HG02623 (cell line): Measurements from ENCODE around the gene GPR107.

Experiments
- ATAC-seq: cut with Tn5 transposase; IDR thresholded peaks from one replicate; pipeline ENCODE4 v1.9.1; 2021; ENCODE audit warnings: moderate library complexity; ENCODE audit not compliant: unreplicated experiment

The GPR107 gene

DNA sequence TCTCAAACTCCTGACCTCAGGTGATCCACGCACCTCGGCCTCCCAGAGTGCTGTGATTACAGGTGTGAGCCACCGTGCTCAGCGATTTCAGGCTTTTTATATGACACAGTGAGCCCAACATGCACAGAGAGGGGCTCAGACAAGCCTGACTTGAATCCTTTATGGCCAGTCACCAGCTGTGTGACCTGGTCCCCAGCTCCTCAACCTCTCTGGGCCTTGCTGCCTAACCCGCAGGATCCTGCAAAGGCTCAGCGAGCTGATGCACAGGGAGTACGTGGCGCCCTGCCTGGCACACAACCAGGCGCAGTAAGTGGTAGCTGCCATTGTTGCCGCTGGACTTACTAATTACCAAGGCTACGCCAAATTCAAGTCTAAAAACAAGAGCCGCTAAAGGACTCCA lies 101.9 kb downstream of the GPR107 start:
- ATAC-seq = no peak

DNA sequence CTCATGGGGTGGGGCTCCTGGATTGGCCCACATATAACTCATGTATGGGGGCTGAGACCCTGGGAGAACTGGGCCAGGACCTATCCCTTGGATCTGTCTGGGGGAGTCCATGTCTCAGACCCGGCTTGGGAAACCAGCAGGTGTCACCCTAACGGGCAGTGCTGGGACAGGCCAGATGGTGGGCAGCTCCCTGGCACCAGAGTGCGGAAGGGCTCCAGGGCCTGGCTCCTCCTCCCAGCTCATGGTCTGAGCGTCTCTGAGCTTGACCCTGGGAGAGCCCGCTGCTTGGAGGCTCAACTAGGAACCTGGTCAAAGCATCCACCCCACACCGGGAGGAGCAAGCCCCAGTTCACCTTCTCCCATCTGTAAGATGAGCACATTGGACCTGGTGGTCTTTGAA lies 103.0 kb downstream of the GPR107 start:
- no peak for ATAC-seq

DNA sequence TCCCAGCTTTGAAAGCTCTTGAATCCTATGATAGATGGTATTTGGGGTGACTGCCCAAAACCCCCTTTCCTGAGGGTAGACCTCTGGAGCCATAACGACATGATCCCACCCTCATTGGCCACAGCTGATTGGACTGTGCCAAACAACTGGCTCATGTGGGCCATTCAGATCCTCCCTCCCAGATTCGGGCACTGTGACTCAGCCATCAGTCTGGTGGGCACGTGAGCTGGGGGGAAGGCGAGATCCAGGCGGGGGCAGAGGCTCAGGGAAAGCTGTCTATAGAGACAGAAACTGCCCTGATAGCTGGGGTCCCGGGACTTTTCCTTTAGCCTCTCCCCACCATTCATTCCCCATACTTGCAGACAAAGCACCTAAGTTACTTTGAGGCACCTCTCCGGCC lies 103.4 kb downstream of the GPR107 start:
- no peak for ATAC-seq

DNA sequence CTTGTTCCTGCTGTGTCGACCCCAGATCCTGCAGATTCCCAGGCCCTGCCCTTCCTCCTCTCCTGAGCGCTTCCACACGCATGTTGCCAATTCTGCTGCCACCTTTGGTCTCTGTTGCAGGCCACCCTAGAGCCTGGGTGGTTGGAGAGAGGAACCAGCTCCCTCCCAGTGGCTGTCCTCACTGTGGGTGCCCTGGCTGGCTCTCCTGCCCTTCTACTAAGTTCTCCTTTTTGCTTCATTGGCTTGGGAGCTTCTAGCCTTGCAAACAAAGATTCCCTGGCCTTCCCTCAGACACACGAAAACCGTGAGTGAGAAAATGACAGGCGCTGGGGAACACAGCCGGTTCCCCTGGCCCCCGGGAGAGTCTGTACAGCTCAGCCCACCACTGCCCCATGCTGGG lies 104.3 kb downstream of the GPR107 start:
- ATAC-seq = no peak

DNA sequence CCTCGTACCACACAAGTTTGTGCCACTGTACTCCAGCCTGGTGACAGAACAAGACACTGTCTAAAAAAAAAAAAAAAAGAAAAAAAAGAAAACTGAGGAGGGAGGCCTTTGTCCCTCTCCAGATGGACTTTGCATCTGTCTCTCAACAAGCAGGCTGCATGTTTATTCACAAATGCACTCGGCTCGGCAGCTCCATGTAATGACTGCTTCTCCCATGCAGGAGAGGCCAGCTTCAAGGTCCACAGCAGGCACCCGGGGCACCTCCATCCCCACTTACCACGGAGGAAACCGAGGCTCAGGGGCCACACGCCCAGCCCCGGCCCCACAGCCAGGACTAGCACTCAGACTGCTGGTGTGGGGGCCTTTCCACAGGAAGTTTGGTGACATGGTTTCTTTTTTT lies 105.4 kb downstream of the GPR107 start:
- no peak for ATAC-seq

DNA sequence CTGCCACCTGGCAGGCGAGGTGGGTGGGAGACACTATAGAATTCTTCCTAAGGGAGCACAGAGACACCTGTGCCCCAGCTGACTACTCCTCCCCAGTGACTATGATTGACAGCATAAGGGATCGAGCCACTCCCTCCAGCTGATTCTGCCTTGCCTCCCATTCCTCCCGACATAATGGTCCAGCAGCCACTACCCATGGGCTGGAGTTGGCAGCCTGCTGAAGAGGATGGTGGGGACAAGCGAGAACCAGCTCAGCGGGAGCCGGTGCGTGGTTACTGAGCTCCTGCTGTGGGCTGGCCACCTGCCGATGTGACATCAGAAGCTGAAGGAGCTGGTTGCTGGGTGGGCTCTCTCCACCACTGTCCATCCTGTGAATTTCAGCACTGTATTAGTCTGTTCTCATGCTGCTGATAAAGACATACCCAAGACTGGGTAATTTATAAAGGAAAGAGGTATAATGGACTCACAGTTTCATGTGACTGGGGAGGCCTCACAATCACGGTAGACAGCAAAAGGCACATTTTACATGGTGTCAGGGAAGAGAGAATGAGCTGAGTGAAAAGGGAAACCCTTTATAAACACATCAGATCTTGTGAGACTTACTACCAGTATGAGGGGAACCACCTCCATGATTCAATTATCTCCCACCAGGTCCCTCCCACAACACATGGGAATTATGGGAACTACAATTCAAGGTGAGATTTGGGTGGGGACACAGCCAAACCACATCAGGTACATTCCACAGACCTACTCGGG lies 106.4 kb downstream of the GPR107 start:
- no peak for ATAC-seq

DNA sequence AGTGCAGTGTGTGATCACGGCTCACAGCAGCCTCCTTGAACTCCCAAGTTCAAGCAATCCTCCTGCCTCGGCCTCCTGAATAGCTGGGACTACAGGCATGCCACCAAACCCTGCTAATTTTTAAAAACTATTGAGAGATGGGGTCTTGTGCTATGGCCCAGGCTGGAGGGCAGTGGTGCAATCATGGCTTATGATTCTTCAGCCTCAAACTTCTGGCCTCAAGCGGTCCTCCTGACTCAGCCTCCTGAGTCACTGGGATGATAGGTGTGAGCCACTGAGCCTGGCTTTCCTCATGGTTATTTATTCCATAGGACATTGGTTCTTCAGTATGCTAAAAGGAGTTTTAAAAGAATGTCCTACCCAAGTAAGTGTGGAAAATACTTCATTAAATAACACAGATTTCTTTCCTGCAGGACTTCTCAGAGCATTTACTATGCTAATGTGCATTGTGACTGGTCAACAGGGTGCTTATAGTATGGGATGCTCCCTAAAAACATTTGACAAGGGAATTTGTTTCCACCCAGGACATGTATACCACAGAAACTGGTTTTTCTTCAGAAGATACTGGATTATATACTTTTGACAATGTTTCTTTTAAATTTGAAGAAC lies 107.3 kb downstream of the GPR107 start:
- ATAC-seq = no peak

DNA sequence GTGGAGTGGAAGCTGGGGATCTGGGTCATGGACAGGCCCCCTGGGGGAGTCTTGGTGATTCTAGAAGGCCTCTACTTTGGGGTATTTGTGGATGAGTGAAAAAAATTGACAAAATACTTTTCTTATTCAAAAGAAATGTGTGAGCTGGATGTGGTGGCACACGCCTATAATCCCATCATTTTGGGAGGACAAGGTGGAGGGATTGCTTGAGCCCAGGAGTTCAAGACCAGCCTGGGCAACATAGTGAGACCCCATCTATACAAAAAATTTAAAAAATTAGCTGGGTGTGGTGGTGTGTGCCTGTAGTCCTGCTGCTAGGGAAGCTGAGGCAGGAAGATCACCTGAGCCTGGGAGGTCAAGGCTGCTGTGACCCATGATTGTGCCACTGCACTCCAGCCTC lies 111.9 kb downstream of the GPR107 start:
- no peak for ATAC-seq

DNA sequence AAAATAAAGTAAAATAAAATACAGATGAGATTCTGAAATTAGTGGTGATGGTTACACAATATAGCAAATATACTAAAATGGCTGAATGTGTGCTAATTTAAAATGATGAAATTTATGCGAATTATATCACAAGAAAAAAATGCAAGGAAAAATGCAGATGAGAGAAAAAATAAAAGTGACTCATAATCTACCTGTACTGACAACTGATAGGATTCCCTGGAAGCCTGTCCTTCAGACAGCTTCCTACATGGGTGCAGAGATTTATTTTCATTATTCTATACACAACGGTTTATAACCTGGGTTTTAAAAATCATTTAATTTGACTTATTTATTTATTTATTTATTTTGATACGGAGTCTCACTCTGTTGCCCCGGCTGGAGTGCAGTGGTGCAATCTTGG lies 112.7 kb downstream of the GPR107 start:
- no peak for ATAC-seq

DNA sequence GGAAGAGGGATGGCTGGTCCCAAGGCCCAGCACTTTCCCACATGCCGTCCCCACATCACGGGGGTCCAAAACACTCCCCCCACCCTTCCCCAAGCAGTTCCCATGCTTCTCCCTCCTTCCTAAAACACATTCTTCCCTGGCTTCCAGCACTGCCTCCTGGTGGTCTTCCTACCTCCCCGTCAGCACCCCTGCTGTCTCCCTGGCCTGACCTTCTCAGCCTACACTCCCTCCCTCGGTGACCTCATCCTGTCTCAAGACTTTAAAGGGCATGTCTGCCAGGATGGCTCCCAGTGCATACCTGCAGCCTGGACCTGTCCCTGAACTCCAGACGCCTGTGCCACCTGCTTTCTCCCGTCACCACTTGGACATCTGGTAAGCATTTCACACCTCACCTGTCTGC lies 114.2 kb downstream of the GPR107 start:
- no peak for ATAC-seq

DNA sequence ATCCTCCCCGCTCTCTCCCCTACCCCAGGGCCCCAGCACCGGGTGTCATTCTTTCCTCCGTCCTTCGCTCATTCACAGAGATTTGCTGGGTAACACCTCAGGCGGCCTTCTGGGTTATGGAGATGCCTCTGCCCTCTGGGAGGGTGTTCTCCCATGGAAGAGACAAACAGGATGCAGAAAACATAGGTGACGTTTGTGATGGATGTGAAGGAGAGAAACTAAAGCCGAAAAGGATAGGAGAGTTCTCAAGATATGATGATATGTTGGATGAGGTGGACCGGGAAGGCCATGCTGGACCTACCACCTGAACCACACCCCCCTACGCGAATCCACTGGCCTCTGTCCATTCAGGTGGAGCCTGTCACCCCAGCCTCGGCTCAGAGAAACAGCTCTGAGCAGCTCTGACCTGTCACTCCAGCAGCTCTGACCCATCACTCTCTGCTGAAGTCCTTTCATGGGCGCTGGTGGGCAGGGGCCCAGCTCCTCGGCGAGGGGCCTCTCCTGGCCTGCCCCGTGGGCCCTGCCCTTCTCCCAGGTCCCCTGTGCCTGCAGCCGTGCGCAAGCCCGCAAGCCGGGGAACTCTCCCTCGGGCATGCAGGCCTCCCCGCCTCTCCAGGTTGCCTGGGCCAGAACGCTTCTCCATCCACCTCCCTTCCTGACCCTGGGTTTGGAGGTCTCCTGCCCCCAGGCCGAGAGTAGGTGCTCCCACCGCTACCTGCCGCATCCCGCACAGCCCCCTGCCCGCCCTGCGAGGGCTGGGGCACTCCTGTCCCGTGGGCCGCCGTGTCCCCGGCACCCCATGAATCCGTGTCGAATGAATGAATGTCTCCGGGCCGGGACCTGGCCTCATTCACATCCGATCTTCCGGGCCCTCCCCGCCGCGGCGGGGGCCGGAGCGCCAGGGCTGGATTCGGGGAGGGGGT lies 117.8 kb downstream of the GPR107 start:
- ATAC-seq = no peak

DNA sequence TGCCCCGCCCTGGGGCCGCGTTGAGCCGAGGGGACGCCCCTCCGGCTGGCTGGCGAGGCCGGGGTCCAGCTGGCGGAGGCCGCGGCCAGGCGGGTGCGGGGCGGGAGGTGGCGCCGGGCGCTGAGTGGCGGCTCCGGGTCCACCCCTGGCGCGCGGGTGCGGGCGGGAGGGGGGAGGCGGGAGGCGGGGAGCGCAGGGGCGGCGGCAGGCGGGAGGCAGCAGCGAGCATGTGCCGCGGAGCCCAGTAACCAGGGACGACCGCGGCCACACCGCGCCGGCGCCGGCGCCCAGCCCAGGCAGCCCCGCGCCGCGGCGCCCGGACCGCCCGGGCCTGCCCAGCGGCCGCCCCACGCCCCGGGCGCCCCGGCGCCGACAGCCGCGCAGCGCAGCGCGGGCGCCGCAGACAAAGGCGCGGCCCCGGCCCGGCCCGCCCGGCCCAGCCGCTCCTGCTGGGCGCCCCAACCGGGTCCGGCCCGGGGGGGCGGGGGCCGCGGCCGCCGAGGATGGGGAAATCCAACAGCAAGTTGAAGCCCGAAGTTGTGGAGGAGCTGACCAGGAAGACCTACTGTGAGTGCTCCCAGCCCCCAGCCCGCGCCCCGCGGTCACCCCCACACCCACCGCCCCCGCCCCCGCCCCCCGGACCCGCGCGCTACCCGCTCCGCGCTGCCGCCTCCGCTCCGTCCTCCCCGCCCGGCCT lies 118.6 kb downstream of the GPR107 start, which contains the start of gene NCS1:
Gene NCS1, plus strand, starts transcription at position 244 of the 697 bp plus-strand sequence. Its CDS starts 260 bp downstream, at position 504.
- no peak for ATAC-seq

DNA sequence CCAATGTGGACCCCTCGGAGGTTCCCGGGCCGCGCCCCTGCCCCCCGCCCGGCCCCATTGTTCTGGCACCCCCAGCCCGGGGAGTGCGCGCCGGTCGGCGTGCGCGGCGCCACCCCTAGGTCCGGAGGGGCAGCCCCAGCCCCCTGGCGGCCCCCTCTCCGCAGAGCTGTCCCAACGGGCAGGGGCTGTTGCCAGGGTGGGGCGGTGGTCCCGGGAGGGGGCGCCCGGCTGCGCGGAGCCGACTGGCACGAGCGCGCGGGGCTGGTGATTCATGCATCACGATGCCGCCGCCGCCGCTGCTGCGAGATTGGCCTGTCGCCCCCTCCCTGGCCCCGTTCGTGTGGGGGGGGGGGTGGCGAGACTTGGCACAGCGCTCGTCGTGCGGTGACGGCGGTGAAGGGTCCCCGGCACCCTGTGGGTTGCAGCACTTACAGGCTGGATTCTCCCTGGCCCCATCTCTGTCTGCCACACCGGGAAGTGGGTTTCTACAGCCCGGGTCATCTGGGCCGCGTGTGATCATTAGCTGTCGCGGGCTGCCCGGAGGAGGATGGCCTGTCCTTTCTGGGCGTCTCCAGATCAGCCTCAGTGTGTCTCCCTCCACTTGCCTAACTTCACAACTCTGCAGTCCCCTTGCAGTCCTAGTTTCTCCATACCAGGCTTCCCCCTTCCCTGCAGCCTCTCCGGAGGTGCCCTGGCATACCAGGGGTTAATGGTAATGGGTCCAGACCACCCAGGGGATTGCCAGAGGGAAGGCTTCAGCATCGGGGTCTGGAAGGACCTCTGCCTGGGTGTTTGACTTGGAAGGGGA lies 119.4 kb downstream of the GPR107 start:
- ATAC-seq = no peak

DNA sequence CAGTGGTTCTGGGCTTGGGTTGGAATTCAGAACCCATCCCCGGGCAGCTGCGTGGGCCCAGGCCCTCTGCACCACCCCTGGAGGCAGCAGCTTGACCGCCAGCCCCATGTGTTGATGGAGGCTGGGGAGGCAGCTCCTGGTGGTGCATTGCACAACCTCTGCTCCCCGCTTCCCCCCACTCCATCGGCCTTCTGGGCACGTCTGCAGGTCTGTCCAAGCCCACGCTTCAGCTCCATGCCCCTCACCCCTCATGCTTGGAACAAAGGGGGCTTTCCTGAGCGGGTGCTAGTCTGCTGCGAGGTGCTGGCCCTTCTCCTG lies 119.9 kb downstream of the GPR107 start:
- ATAC-seq = no peak

DNA sequence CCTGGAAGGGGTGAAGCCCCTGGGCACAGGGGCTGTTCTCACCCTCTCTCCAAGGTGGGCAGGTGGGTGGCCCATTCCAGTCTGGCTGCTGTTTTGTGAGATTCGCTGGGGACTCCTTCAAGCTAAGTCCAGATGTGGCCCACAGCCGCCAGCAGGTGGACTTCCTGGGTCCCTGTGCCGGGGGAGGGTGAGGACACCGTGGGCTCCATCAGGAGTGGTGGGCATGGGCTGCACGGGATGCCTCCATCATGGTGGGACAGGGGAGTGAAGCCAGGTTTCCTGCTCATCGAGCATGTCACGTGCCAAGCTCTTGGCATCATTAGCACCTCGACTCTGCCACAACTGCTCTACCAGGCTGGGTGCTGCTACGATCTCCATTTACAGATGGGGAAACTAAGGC lies 120.3 kb downstream of the GPR107 start:
- no peak for ATAC-seq

DNA sequence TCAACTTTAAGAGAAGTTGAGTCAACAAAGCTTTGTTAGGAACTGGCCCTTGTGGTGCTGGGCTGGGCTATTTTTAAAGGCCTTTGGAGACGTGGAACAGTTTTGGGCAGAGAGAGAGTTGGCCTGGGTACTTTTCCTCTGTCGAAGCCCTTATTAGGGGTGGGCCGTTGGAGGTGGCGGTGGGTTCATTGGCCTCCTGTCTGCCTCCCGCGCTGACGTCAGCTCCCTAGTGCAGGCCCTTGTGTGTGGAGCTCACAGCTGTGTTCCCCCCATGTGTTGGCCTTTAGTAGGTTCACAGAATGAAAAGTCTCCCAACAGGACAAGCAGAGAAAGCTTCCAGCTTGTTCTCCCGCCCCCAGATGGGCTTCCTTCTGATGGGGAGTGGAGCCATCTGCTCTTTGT lies 121.2 kb downstream of the GPR107 start:
- no peak for ATAC-seq

DNA sequence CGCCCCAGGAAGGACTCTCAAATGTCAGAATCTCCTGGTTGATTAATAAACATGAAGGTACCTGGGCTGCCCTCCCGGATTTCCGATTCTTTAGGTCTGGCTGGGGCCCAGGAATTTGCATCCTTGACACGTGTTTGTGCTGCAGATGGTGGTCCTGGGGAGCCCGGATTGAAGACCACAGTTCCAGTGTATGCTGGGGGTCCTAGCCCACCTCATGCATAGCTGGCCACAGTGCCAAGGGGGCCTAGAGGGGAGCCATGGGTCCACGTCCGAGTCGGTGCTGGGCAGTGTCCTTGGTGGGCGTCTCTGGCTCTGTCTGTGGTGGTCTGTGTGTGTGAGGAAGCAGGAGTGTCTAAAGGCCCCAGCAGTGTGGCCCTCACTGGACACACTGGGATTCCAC lies 121.6 kb downstream of the GPR107 start:
- no peak for ATAC-seq

DNA sequence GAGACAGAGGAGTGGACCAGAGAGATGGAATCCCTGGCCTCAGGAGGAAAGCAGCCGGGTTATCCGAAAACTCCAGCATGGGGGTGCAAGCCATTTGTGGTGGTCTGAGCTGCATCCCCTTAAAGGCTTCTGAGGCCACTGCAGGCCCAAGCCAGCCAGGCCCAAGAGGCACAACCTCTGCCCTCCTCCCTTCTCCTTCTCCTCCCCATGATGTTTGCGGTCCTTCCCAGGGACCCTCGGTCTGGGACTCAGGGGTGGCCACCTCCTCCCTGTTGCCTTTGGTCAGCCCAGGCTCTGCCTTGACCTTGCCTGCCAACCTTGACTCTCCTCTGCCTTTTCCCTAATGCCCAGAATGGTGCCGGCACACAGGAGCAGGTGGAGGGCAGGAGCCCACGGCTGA lies 123.1 kb downstream of the GPR107 start:
- ATAC-seq = no peak

DNA sequence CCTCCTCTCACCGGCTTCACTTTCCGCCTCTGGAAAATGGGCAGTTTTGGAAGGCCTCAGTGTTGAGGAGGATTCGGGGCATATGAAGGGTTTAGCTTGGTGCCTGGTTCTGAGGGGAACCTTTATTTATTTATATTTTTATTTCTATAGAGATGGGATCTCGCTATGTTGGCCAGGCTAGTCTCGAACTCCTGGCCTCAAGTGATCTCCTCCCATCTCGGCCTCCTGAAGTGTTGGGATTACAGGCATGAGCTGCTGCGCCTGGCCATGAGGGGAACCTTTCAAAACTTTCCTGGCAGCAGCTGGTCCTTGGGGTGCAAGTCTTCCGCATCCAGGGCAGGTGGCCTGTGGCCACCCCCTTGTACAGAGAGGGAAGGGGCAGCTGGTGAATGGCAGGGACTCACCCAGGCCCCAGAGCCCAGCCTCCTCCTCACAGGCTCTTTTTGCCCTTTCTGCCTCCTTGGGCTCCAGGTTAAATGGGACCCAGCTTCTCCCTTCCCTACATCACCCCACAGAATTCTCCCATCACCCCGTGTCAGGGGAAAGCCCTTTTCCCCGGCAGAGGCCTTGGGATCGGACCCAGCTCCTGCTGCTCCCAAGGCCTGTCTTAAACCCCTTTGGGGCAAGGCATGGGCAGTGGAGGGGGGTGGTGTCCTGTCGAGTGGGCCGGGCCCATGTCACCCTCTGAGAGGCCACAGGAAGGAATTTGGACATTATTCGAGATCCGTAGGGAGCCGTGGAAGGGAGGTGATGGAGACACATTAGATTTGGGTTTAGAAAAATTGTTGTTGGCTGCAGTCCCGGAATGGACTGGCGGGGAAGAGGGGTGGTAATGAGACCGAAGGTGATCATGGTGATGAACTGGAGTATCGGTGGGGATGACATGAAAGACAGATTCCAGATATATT lies 124.4 kb downstream of the GPR107 start:
- no peak for ATAC-seq
